HCT116 (cell line): ENCODE data around the gene EDEM3.
A peak's percentile ranks its signal among the peaks of the same experiment; 100 is the strongest.

ENCODE experiments used
- CTCF ChIP-seq, 3 experiments: fragments of 200-600 bp in 1 of 3; sonication (generic) in 1 of 3; IDR thresholded peaks in 2 of 3; conservative IDR thresholded peaks in 1 of 3; 2 replicates each; pipeline ENCODE4 v1.5.1; 2012 to 2017; ENCODE audit warnings: low read depth in 2 of 3, low read length in 2 of 3, antibody characterized with exemption in 1 of 3, borderline replicate concordance in 1 of 3, control low read depth in 1 of 3, mild to moderate bottlenecking in 1 of 3, mixed read lengths in 1 of 3, mixed run types in 1 of 3, moderate library complexity in 1 of 3; ENCODE audit not compliant: insufficient read depth in 1 of 3
- MAX ChIP-seq: IDR thresholded peaks from 2 replicates; pipeline ENCODE4 v1.6.1; 2012
- POLR2A ChIP-seq: IDR thresholded peaks from 2 replicates; pipeline ENCODE4 v1.7.0; 2011; ENCODE audit warnings: borderline replicate concordance; ENCODE audit not compliant: insufficient read depth, insufficient read length; ENCODE audit errors: extremely low read depth
- ZBTB33 ChIP-seq: IDR thresholded peaks from 2 replicates; pipeline ENCODE4 v1.6.1; 2011; ENCODE audit warnings: mild to moderate bottlenecking, low read length, moderate library complexity; ENCODE audit not compliant: insufficient replicate concordance; ENCODE audit errors: extremely low read depth

GRCh38 chr1:184753608-184754475 lies 816 bp downstream of the EDEM3 start:
- TF ChIP-seq CTCF (IDR thresholded peaks at IDR 0.05 in 2 of 3, conservative IDR thresholded peaks at IDR 0.05 in 1 of 3; ENCODE audit: borderline replicate concordance in 1 of 3, insufficient read depth in 1 of 3, low read depth in 2 of 3, low read length in 2 of 3) = no peak
- no peak for TF ChIP-seq POLR2A
- TF ChIP-seq MAX = peak; percentile 38; the same call in 1 of the 2 replicates
- TF ChIP-seq ZBTB33 = no peak
